A673 (cell line): ENCODE measurements around the gene CENPI.

ENCODE experiments used
- CTCF ChIP-seq: fragments of 300-800, 200-600 bp; sonication (generic); conservative IDR thresholded peaks from 2 replicates; pipeline ENCODE4 v1.5.1; 2017; ENCODE audit warnings: low read depth, mild to moderate bottlenecking, antibody characterized with exemption, low read length, moderate library complexity, mixed read lengths
- EZH2 ChIP-seq: fragments of 200-600 bp; sonication (generic); IDR thresholded peaks from 2 replicates; pipeline ENCODE4 v1.6.1; 2017; ENCODE audit warnings: borderline replicate concordance, low read depth, mild to moderate bottlenecking, mixed read lengths, antibody characterized with exemption, low read length; ENCODE audit not compliant: poor library complexity, severe bottlenecking

- TF ChIP-seq CTCF (no peak), EZH2 (no peak)
These were observed 26.4 kb upstream of the CENPI start for GRCh38 chrX:101071582-101071981.
